Raji (cell line): ENCODE measurements around the gene POLE.

Experiments
- POLR2A ChIP-seq: IDR thresholded peaks from 2 replicates; pipeline ENCODE4 v1.6.1; 2011; ENCODE audit warnings: low read depth, low read length, control low read depth; ENCODE audit not compliant: insufficient read depth

Gene POLE

DNA sequence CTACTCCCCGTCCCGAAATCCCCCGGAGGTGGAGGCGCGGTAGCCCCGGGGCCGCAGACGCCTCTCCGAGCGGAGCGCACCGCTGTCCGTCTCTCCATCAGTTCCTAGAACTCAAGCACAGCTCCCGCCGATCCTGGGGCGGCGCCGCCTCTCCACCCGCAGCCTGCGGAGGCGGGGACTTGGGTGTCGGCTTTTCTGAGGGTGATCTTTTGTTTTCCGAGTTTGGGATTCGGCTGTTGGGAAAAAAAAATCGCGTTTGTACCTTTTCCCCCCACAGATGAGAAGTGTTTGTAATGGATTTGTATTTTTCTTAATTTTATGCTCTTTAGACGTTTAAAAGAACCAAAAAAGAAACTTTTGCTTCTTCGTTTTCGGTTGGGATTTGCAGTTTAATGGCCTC, 103.4 kb downstream of the POLE start:
- TF ChIP-seq POLR2A = no peak

GRCh38 chr12:132583411-132583710, 103.8 kb downstream of the POLE start:
- no peak for TF ChIP-seq POLR2A

GRCh38 chr12:132582582-132583410, 104.3 kb downstream of the POLE start:
- no peak for TF ChIP-seq POLR2A

- no peak for TF ChIP-seq POLR2A
Observed at GRCh38 chr12:132582058-132582420, 105.1 kb downstream of the POLE start.

GRCh38 chr12:132581348-132582057, 105.6 kb downstream of the POLE start:
- TF ChIP-seq POLR2A = no peak

DNA sequence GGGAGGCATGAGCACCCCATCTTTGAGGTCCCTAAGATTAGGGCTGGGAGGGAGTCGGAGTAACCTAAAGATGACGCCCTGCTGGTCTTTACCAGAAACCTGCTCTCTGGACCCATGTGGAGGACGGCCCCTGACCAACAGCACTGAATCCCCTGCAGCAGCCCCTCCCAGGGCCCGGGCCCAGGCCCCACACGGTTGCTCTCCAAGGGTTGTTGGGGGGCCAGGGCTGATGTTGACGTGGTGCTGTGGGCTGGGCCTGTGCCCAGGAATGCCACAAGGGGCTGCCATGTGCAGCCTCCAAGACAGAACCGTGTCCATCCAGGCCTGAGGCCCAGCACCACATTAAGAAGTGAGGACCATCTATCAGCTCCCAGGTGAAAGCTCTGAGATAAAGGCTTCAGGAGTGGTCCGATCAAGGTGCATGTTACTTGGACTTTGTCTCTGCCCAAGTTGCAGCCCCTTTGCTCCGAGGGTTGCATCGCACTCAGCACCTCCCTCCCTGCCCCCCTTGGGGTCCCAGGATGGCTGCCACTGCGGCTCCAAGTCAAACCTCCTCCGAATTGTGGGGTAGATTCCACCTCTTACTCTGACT, 106.3 kb downstream of the POLE start:
- no peak for TF ChIP-seq POLR2A

GRCh38 chr12:132579744-132580143, 107.4 kb downstream of the POLE start:
- no peak for TF ChIP-seq POLR2A

- no peak for TF ChIP-seq POLR2A
Observed at GRCh38 chr12:132578826-132579225, 108.3 kb downstream of the POLE start.

- no peak for TF ChIP-seq POLR2A
Observed at GRCh38 chr12:132578118-132578517, 109.0 kb downstream of the POLE start.

DNA sequence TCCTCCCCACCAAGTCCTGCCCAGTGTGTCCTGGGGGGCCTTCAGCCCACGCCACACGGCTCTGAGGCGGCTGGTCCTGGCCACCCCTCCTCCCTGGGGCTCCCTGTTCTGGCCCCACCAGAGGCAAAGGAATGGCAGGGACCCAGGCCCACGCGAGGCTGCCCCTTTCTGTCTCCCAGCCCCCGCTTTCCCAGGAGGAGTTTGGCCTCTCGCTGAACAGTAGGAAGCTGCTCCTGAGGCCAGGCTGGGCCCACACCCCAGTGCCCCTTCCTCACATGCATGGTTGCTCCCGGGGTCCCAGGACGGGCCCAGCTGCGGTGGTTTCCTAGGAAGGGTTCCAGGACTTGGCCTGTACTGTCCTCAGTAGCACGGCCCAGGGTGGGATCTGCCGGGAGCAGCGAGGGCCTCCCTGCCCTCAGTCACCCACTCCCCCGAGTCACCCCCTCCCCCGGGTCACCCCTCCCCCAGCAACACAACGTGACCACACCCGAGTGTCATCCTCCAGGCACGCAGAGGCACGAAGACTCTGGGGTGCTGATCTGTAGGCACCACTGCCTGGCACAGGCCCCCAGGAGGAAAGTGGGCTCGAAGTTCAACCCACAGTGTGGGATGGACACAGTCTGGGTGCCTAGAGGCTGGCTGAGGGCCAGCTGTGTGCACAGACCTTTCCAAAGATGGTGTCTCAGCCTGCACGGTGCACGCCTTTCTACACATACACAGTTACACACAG, 109.8 kb downstream of the POLE start:
- TF ChIP-seq POLR2A = no peak

DNA sequence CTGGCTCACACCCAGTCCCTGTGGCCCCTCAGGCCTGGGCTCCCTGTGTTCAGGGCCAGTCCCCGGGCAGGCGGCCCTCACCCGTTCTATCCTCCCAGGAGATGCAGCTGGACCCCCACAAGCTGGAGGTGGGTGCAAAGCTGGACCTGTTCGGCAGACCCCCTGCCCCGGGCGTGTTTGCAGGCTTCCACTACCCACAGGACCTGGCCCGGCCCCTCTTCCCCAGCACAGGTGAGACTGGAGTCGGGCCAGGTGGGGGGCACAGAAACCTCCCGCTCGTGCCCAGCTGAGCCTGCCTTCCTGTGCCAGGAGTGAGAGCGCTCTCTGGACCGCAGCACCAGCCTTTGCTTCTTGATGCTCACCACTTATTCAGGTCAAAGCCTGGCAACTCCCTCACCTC, 110.4 kb downstream of the POLE start:
- no peak for TF ChIP-seq POLR2A

DNA sequence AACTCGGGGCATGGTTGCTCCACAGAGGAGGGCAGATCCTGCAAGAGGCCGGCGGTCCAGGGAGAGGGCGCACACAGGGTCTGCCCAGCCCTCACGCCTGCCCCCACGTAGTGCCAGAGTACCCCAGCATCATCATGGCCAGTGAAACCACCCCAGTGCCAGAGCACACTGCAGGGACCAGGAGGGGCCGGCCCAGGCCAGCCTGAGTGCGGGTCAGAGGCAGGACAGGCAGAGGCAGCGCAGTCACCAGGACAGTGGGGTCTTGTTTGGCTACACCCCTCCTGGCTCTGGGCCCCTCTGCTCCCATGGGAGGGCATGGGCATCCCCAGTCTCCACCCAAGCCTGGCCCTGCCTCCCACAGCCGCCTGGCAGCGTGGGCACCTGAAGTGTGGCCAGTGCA, 111.5 kb downstream of the POLE start:
- TF ChIP-seq POLR2A = no peak

- TF ChIP-seq POLR2A = no peak
Observed at GRCh38 chr12:132574271-132574996, 112.7 kb downstream of the POLE start.
